MM.1S (cell line): Measurements from ENCODE around the gene WDR64.
A peak's percentile ranks its signal among the peaks of the same experiment; 100 is the strongest.

Source experiments
- DNase-seq: peaks from one replicate; pipeline ENCODE4 v3.0.0-alpha.2; 2015
- H2AFZ ChIP-seq: fragments of 300-600 bp; sonication (generic); 2 replicates; pipeline ENCODE4 v1.6.0; 2016; ENCODE audit warnings: antibody characterized with exemption, low read length
- H3F3A ChIP-seq: fragments of 300-600 bp; sonication (generic); 2 replicates; pipeline ENCODE4 v1.6.1; 2016; ENCODE audit warnings: mild to moderate bottlenecking, antibody characterized with exemption, low read length, moderate library complexity, mixed read lengths; ENCODE audit not compliant: insufficient read depth
- H3K27ac ChIP-seq: fragments of 300-600 bp; sonication (generic); 2 replicates; pipeline ENCODE4 v1.5.1; 2016; ENCODE audit warnings: mild to moderate bottlenecking, low read length
- H3K27me3 ChIP-seq: fragments of 300-600 bp; sonication (generic); replicated peaks from 2 replicates; pipeline ENCODE4 v1.6.0; 2016; ENCODE audit warnings: low read length; ENCODE audit not compliant: insufficient read depth
- H3K36me3 ChIP-seq: fragments of 300-600 bp; sonication (generic); replicated peaks from 2 replicates; pipeline ENCODE4 v1.6.1; 2016; ENCODE audit warnings: mild to moderate bottlenecking, low read length, mixed read lengths; ENCODE audit not compliant: insufficient read depth
- H3K4me1 ChIP-seq: fragments of 300-600 bp; sonication (generic); 2 replicates; pipeline ENCODE4 v1.6.1; 2016; ENCODE audit warnings: low read length, mixed read lengths
- H3K4me2 ChIP-seq: fragments of 300-600 bp; sonication (generic); 2 replicates; pipeline ENCODE4 v1.6.0; 2016; ENCODE audit warnings: low read depth, low read length
- H3K4me3 ChIP-seq: fragments of 300-600 bp; sonication (generic); 2 replicates; pipeline ENCODE4 v1.5.1; 2016; ENCODE audit warnings: low read length, mixed read lengths
- H3K79me2 ChIP-seq: fragments of 300-600 bp; sonication (generic); 2 replicates; pipeline ENCODE4 v1.6.1; 2016; ENCODE audit warnings: mixed run types, low read length, mixed read lengths
- H3K9ac ChIP-seq: fragments of 300-600 bp; sonication (generic); 2 replicates; pipeline ENCODE4 v1.6.1; 2016; ENCODE audit warnings: low read length, mixed read lengths
- H3K9me2 ChIP-seq: fragments of 300-600 bp; sonication (generic); replicated peaks from 2 replicates; pipeline ENCODE4 v1.6.1; 2016; ENCODE audit warnings: mild to moderate bottlenecking, low read length, mixed read lengths; ENCODE audit not compliant: insufficient read depth
- H3K9me3 ChIP-seq: fragments of 300-600 bp; sonication (generic); replicated peaks from 2 replicates; pipeline ENCODE4 v1.6.1; 2016; ENCODE audit warnings: mild to moderate bottlenecking, low read length, mixed read lengths; ENCODE audit not compliant: insufficient read depth
- H4K20me1 ChIP-seq: fragments of 300-600 bp; sonication (generic); 2 replicates; pipeline ENCODE4 v1.6.1; 2016; ENCODE audit warnings: mild to moderate bottlenecking, low read length, moderate library complexity, mixed read lengths; ENCODE audit not compliant: insufficient read depth
- EZH2 ChIP-seq: fragments of 300-600 bp; sonication (generic); optimal IDR thresholded peaks from 2 replicates; pipeline ENCODE3; 2017; ENCODE audit warnings: low read depth, mild to moderate bottlenecking, antibody characterized with exemption, low read length, mixed read lengths
- EZH2phosphoT487 ChIP-seq: fragments of 300-600 bp; sonication (generic); IDR thresholded peaks from 2 replicates; pipeline ENCODE4 v1.6.1; 2018; ENCODE audit warnings: antibody characterized with exemption, low read length
- TF ChIP-seq, protein P1 (sequence below): fragments of 300-600 bp; sonication (generic); IDR thresholded peaks from 2 replicates; pipeline ENCODE4 v1.5.1; 2016; ENCODE audit warnings: antibody characterized with exemption, low read length, mixed read lengths

WDR64 gene

DNA sequence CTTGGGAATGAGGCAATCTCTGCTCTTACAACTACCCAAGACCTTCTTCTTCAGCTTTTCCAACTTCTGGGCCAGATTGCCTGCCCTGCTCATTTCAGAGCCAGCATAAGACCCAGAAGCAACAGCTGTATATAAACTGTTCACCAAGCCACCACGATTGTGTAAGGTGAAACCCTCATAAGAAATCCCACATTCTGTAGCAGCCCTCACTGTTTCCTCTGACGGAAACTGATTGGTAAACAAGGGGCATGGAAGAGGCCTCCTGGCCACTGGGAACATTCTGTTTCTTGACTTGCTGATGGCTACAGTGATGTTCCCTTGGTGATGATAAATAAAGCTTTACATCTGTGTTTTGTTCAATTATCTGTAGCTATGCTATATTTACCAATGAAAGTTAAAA is 156.2 kb downstream of the WDR64 start:
- H4K20me1 ChIP-seq = no peaks in the 10 kb centered on the region
- H3K9me2 ChIP-seq = no peaks in the 10 kb centered on the region
- H3K9ac ChIP-seq = no peak overlapping the region
- no peaks in the 10 kb centered on the region for H3K36me3 ChIP-seq
- H3K9me3 ChIP-seq = no peaks in the 10 kb centered on the region
- H3K4me3 ChIP-seq = no peak overlapping the region
- no peaks in the 10 kb centered on the region for H3K27me3 ChIP-seq
- 0 out of 2 replicates have a peak overlapping the region, but pooled peaks have one; percentile 16 for H2AFZ ChIP-seq
- peaks cover 9% of the 10 kb centered on the region for H3K4me1 ChIP-seq
- DNase-seq = no peak
- no peaks in the 10 kb centered on the region for H3F3A ChIP-seq
- no peak overlapping the region for H3K27ac ChIP-seq
- TF ChIP-seq EZH2phosphoT487 = no peak
- TF ChIP-seq, protein P1, sequence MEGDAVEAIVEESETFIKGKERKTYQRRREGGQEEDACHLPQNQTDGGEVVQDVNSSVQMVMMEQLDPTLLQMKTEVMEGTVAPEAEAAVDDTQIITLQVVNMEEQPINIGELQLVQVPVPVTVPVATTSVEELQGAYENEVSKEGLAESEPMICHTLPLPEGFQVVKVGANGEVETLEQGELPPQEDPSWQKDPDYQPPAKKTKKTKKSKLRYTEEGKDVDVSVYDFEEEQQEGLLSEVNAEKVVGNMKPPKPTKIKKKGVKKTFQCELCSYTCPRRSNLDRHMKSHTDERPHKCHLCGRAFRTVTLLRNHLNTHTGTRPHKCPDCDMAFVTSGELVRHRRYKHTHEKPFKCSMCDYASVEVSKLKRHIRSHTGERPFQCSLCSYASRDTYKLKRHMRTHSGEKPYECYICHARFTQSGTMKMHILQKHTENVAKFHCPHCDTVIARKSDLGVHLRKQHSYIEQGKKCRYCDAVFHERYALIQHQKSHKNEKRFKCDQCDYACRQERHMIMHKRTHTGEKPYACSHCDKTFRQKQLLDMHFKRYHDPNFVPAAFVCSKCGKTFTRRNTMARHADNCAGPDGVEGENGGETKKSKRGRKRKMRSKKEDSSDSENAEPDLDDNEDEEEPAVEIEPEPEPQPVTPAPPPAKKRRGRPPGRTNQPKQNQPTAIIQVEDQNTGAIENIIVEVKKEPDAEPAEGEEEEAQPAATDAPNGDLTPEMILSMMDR = no peak
- no peak for TF ChIP-seq EZH2
- no peaks in the 10 kb centered on the region for H3K79me2 ChIP-seq
- 0 out of 2 replicates have a peak overlapping the region, but pooled peaks have one; percentile 1 for H3K4me2 ChIP-seq

DNA sequence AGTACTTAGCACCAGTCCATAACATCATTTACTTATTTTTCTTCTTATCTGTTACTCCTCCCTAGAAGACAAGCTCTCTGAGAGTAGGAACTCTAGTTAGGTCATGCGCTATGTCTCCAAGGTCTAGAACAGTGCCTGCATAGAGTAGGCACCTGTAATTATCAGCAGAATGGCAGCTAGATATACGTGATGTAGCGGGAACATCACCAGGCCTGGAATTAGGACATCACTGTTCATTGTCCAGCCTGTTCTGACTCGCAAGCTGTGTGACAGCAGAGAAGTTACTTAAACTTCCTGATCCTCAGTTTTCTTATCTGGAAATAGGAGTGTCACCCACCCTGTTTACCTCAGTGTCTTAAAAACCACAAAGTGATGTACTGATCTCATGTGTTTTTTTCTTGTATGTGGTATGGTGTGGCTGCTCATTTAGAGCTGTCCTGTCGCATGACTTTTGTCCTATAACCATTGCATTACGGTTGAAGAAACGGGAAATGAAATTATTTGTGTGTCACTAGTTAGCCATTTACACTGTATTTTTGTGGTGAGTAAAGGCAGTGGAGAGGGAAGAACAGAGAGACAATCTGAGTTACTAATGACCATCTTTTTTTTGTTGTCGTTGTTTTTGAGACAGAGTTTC is 158.8 kb downstream of the WDR64 start:
- Histone ChIP-seq H3K27me3 (no peaks in the 10 kb centered on the region), H3F3A (no peaks in the 10 kb centered on the region), H3K27ac (no peak overlapping the region), H2AFZ (no peak overlapping the region), H3K4me3 (no peak overlapping the region), H3K4me1 (peaks cover 9% of the 10 kb centered on the region), H3K79me2 (no peaks in the 10 kb centered on the region), H3K9me3 (no peaks in the 10 kb centered on the region), H3K9ac (no peak overlapping the region), H3K4me2 (no peak overlapping the region), H4K20me1 (no peaks in the 10 kb centered on the region), H3K36me3 (no peaks in the 10 kb centered on the region), H3K9me2 (no peaks in the 10 kb centered on the region)
- DNase-seq = no peak
- TF ChIP-seq EZH2 = no peak
- TF ChIP-seq EZH2phosphoT487 = no peak
- TF ChIP-seq, protein P1 = no peak

DNA sequence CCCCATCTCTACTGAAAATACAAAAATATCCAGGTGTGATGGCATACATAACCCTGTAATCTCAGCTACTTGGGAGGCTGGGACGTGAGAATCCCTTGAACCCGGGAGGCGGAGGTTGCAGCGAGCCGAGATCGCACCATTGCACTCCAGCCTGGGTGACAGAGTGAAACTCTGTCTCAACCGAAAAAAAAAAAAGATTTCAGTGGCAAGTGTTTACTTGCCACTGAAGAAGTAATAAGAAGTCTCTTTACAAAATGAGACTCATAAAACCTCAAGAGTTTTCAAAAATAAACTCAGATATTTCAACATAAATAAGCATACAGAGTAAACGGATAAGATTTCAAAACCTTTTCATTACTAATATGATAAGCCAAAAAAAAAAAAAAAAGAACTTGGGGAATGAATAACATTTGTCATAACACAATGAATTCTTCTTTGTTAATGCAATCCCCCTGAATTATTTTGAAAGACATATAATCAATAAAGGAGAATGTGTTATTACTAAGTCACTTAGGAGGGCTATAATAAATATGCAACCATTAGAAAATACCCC is 161.8 kb downstream of the WDR64 start:
- H3K79me2 ChIP-seq = no peaks in the 10 kb centered on the region
- no peak for DNase-seq
- H2AFZ ChIP-seq = no peak overlapping the region
- H3K9ac ChIP-seq = no peak overlapping the region
- no peaks in the 10 kb centered on the region for H4K20me1 ChIP-seq
- TF ChIP-seq, protein P1 = no peak
- H3K9me2 ChIP-seq = no peaks in the 10 kb centered on the region
- no peaks in the 10 kb centered on the region for H3K36me3 ChIP-seq
- H3K9me3 ChIP-seq = no peaks in the 10 kb centered on the region
- no peak overlapping the region for H3K4me2 ChIP-seq
- no peak overlapping the region for H3K27ac ChIP-seq
- H3F3A ChIP-seq = no peaks in the 10 kb centered on the region
- no peaks in the 10 kb centered on the region for H3K27me3 ChIP-seq
- H3K4me3 ChIP-seq = no peak overlapping the region
- H3K4me1 ChIP-seq = no peaks in the 10 kb centered on the region; the same call in 1 of the 2 replicates
